HepG2 (cell line): Measurements from ENCODE around the gene HDAC10. TPM values are rescaled to one million over a fixed set of nuclear protein-coding genes. Genes with fewer than 3 reads are reported as not detected.

Source experiments
- AKNA ChIP-seq: sonication (generic); formaldehyde crosslinking; IDR thresholded peaks from 2 replicates; pipeline ENCODE4 v1.4.0; 2020; ENCODE audit warnings: missing genetic modification reagents, borderline replicate concordance
- CEBPB ChIP-seq: IDR thresholded peaks from 2 replicates; pipeline ENCODE4 v1.6.1; 2011; ENCODE audit warnings: low read depth, low read length, improper control_type of control experiment, borderline replicate concordance
- FIP1L1 ChIP-seq: fragments of 200-400 bp; formaldehyde crosslinking; IDR thresholded peaks from 2 replicates; pipeline ENCODE4 v1.6.1; 2018; ENCODE audit warnings: low read depth, mild to moderate bottlenecking, low read length, moderate library complexity, borderline replicate concordance; ENCODE audit not compliant: insufficient read depth
- FOXK2 ChIP-seq: fragments of 450-650 bp; IDR thresholded peaks from 2 replicates; pipeline ENCODE4 v1.6.1; 2016
- FOXO1 ChIP-seq: sonication (generic); formaldehyde crosslinking; IDR thresholded peaks from 2 replicates; pipeline ENCODE4 v1.4.0; 2020; ENCODE audit warnings: missing genetic modification reagents
- HDAC6 ChIP-seq: fragments of 200-600 bp; sonication (generic); IDR thresholded peaks from 2 replicates; pipeline ENCODE4 v1.7.0; 2017; ENCODE audit warnings: mild to moderate bottlenecking, antibody characterized with exemption, low read length, low read depth
- MIER3 ChIP-seq: IDR thresholded peaks from 2 replicates; pipeline ENCODE4 v1.6.1; 2016; ENCODE audit warnings: missing compliant biosample characterization, borderline replicate concordance
- NKX3-1 ChIP-seq: sonication (generic); formaldehyde crosslinking; IDR thresholded peaks from 2 replicates; pipeline ENCODE4 v1.5.0; 2020; ENCODE audit warnings: missing genetic modification reagents
- POLR2A ChIP-seq, 2 experiments: IDR thresholded peaks; 2 replicates each; pipeline ENCODE4 v1.6.1; 2011; ENCODE audit warnings: low read depth in 2 of 2, low read length in 2 of 2, mild to moderate bottlenecking in 1 of 2, moderate library complexity in 1 of 2; ENCODE audit not compliant: insufficient read depth in 1 of 2
- PPARG ChIP-seq: conservative IDR thresholded peaks from 2 replicates; pipeline ENCODE4 v1.6.1; 2016; ENCODE audit warnings: missing biosample characterization, missing genetic modification reagents
- SATB2 ChIP-seq: sonication (generic); formaldehyde crosslinking; IDR thresholded peaks from 2 replicates; pipeline ENCODE4 v1.5.0; 2020; ENCODE audit warnings: missing genetic modification reagents
- SKIL ChIP-seq: sonication (generic); formaldehyde crosslinking; IDR thresholded peaks from 2 replicates; pipeline ENCODE4 v1.8.0; 2022; ENCODE audit warnings: missing genetic modification reagents, mild to moderate bottlenecking, moderate library complexity, borderline replicate concordance
- ZNF367 ChIP-seq: sonication (generic); formaldehyde crosslinking; IDR thresholded peaks from 2 replicates; pipeline ENCODE4 v1.4.0; 2020; ENCODE audit warnings: missing genetic modification reagents, borderline replicate concordance
- ZNF589 ChIP-seq: sonication (generic); formaldehyde crosslinking; conservative IDR thresholded peaks from 2 replicates; pipeline ENCODE4 v1.8.0; 2022; ENCODE audit warnings: mild to moderate bottlenecking, moderate library complexity, missing genetic modification reagents
- ZNF724P ChIP-seq: sonication (generic); formaldehyde crosslinking; IDR thresholded peaks from 2 replicates; pipeline ENCODE4 v1.8.0; 2022; ENCODE audit warnings: missing genetic modification reagents, borderline replicate concordance
- polyA plus RNA-seq, 8 experiments: library from polyadenylated mRNA; depleted of rRNA in 3 of 8; stranded (reverse) in 7 of 8; unstranded in 1 of 8; fragments of >200 nt; fragmentation: Illumina TruSeq in 4 of 8; extraction: Trizol in 4 of 8; gene quantifications; 2 replicates each; pipeline versions ENCODE4 v1.2.1 to v1.2.3, GENCODE V29; 2011 to 2016; ENCODE audit warnings: low read depth in 4 of 8, missing spikeins in 1 of 8, mixed read lengths in 1 of 8; ENCODE audit not compliant: insufficient read depth in 1 of 8
- total RNA-seq, 5 experiments: library from RNA; depleted of rRNA; stranded (reverse); fragments of >200 nt; fragmentation: Illumina TruSeq; extraction: Trizol; gene quantifications; 2 replicates each; pipeline ENCODE4 v1.2.3, GENCODE V29; 2016; ENCODE audit warnings: low read depth in 1 of 5
- TF ChIP-seq, protein P1 (sequence below): sonication (generic); formaldehyde crosslinking; IDR thresholded peaks from 2 replicates; pipeline ENCODE4 v1.4.0; 2020; ENCODE audit warnings: mild to moderate bottlenecking, missing genetic modification reagents
- TF ChIP-seq, protein P2 (sequence below): sonication (generic); formaldehyde crosslinking; IDR thresholded peaks from 2 replicates; pipeline ENCODE4 v1.4.0; 2020; ENCODE audit warnings: mild to moderate bottlenecking, missing genetic modification reagents
- TF ChIP-seq, protein P3 (sequence below): sonication (generic); formaldehyde crosslinking; IDR thresholded peaks from 2 replicates; pipeline ENCODE4 v1.4.0; 2020; ENCODE audit warnings: missing genetic modification reagents

HDAC10 gene
- total and polyA plus RNA-seq, 2 of the 13 experiments (the other 11 are each of a cell fraction or from before 2014, with no cell fraction given) = 13.9 to 14.9 TPM

DNA sequence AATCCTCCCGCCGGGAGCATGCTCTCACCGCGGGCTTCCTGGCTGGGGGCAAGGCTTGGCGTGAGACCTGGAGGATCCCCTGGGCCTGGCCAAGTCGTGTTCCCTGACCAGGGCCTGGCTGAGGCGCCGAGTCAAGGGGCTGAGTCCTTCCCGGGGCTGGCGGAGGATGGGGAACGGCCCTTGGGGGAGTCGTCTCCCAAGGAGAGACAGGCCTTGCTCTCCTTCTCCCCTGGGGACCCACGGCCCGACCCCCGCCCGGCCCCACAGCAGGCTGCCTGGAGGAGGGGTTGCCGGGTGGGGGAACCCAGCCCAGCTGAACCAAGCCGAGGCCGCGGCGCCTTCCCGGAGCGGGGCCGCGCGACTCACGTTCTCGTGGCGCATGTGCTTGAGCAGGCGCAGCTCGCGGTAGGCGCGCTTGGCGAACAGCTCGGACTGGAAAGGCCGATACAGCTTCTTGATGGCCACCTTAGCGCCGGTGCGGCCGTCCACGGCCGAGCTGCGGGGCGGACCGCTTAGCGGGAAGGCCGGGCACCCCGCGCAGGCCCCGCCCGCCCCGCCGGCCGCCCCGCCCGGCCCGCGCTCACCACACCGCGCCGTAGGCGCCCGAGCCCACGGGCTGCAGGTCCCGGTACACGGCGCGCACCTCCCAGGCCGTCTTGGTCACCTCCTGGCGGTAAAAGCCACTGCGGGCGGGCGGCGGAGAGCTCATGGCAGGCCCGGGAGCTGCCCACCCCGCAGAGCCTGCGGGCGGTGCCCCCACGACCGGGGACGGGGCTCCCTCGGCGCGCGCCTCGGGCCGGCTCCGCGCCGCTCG, 9.9 kb upstream of the HDAC10 start (continued):
- TF ChIP-seq SKIL (CRISPR knock-in tag) (no peak), ZNF724P (CRISPR knock-in tag) (no peak), ZNF367 (no peak), CEBPB (no peak), FOXO1 (CRISPR knock-in tag) (no peak), PPARG (no peak), MIER3 (no peak), NKX3-1 (no peak), FIP1L1 (no peak), POLR2A (IDR thresholded peaks at IDR 0.05; ENCODE audit: insufficient read depth in 1 of 2, low read depth in 2 of 2, low read length in 2 of 2) (no peak), AKNA (CRISPR knock-in tag) (no peak), ZNF589 (no peak), HDAC6 (no peak), FOXK2 (no peak), SATB2 (CRISPR knock-in tag) (no peak)
- TF ChIP-seq, protein P1, sequence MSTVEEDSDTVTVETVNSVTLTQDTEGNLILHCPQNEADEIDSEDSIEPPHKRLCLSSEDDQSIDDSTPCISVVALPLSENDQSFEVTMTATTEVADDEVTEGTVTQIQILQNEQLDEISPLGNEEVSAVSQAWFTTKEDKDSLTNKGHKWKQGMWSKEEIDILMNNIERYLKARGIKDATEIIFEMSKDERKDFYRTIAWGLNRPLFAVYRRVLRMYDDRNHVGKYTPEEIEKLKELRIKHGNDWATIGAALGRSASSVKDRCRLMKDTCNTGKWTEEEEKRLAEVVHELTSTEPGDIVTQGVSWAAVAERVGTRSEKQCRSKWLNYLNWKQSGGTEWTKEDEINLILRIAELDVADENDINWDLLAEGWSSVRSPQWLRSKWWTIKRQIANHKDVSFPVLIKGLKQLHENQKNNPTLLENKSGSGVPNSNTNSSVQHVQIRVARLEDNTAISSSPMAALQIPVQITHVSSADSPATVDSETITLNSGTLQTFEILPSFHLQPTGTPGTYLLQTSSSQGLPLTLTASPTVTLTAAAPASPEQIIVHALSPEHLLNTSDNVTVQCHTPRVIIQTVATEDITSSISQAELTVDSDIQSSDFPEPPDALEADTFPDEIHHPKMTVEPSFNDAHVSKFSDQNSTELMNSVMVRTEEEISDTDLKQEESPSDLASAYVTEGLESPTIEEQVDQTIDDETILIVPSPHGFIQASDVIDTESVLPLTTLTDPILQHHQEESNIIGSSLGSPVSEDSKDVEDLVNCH = no peak
- TF ChIP-seq, protein P2, sequence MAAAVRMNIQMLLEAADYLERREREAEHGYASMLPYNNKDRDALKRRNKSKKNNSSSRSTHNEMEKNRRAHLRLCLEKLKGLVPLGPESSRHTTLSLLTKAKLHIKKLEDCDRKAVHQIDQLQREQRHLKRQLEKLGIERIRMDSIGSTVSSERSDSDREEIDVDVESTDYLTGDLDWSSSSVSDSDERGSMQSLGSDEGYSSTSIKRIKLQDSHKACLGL = no peak
- TF ChIP-seq, protein P3, sequence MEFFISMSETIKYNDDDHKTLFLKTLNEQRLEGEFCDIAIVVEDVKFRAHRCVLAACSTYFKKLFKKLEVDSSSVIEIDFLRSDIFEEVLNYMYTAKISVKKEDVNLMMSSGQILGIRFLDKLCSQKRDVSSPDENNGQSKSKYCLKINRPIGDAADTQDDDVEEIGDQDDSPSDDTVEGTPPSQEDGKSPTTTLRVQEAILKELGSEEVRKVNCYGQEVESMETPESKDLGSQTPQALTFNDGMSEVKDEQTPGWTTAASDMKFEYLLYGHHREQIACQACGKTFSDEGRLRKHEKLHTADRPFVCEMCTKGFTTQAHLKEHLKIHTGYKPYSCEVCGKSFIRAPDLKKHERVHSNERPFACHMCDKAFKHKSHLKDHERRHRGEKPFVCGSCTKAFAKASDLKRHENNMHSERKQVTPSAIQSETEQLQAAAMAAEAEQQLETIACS = peak; percentile 72
